GM12801 (cell line): ENCODE data around the gene TERT.

Source experiments
- TF ChIP-seq, protein P1 (sequence below): IDR thresholded peaks from one replicate; pipeline ENCODE4 v1.5.1; 2011; ENCODE audit warnings: control low read depth; ENCODE audit not compliant: insufficient read length; ENCODE audit errors: extremely low read depth

The TERT gene

DNA sequence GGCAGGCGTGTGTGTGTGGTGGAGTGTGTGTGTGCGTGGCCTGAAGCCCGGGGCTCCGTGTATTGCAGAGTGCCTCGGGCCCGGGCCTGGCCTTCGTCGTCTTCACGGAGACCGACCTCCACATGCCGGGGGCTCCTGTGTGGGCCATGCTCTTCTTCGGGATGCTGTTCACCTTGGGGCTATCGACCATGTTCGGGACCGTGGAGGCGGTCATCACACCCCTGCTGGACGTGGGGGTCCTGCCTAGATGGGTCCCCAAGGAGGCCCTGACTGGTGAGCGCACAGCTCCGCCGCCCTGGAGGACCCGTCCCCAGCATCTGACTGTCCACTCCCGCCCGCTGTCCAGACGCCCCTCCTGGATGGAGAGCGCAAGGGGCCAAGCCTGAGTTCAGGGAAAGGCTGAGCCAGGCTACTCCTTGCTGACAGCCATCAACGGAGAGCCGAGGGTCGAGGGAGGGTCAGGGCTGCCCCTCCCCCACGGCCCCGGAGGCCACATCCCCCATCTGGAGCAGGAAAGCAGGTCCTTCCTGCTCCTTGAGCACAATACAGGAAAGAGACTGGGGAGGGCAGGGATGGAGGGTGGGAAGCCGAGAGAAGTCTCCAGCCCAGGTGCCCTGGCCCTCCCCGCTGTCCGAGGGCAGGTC lies 51.3 kb downstream of the TERT start:
- TF ChIP-seq, protein P1, sequence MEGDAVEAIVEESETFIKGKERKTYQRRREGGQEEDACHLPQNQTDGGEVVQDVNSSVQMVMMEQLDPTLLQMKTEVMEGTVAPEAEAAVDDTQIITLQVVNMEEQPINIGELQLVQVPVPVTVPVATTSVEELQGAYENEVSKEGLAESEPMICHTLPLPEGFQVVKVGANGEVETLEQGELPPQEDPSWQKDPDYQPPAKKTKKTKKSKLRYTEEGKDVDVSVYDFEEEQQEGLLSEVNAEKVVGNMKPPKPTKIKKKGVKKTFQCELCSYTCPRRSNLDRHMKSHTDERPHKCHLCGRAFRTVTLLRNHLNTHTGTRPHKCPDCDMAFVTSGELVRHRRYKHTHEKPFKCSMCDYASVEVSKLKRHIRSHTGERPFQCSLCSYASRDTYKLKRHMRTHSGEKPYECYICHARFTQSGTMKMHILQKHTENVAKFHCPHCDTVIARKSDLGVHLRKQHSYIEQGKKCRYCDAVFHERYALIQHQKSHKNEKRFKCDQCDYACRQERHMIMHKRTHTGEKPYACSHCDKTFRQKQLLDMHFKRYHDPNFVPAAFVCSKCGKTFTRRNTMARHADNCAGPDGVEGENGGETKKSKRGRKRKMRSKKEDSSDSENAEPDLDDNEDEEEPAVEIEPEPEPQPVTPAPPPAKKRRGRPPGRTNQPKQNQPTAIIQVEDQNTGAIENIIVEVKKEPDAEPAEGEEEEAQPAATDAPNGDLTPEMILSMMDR: no peak

DNA sequence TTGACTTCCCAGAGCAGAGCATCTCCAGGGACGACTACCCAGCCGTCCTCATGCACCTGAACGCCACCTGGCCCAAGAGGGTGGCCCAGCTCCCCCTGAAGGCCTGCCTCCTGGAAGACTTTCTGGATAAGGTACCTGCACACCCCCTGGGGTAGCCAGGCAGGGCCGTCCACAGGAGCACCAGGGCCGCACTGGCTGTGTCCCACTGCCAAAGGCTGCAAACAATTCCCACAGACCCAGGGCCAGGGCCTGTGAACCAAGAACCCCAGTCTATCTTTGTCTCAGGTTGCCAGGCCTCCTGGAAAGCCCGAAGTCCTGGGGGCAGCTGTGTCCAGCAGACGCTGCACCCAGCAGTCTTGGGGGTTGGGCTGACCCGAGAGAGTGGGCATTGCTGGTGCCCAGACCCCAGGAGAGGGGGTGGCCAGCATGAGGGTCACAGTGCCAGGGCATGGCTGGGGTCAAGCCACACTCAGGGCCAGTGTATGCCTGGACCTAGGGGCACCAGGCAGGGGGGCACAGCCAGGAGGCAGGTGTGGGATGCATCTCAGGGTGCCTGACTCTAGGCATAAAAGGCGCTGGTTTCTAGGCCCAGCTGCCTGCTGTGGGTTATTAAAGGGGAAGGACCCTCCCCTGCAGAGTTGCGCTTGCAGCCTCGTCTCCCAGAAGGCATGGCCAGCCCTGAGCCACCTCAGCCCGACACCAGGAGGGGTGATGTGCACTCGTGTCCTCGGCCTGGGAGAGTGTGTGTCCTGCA lies 52.0 kb downstream of the TERT start:
- TF ChIP-seq, protein P1: no peak

DNA sequence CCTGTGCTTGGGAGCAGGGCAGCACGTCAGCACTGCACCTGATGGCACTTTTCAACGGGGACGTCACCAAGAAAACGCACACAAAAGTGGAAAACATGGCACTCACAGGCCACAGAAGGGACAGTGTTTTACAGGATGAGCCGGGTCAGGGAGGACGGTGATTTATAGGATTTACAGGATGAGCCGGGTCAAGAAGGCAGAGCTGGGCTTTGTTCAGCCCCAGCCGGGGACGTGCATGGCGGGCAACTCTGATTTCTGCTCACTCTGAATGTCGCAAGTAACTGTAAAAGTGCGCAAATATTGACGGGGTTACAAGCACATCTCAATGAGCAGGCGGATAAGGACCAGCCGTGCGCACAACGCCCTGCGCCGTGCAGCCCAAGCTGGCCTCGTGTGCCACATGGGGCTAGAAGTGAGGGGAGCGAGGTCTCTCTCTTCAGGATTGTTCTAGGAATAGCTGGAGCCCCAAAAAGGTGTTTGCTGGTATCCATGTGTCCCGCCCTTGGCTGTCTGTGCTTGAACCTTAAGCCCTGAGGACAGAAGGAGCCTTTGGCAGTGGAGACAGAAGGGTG lies 53.3 kb downstream of the TERT start:
- TF ChIP-seq, protein P1: no peak

DNA sequence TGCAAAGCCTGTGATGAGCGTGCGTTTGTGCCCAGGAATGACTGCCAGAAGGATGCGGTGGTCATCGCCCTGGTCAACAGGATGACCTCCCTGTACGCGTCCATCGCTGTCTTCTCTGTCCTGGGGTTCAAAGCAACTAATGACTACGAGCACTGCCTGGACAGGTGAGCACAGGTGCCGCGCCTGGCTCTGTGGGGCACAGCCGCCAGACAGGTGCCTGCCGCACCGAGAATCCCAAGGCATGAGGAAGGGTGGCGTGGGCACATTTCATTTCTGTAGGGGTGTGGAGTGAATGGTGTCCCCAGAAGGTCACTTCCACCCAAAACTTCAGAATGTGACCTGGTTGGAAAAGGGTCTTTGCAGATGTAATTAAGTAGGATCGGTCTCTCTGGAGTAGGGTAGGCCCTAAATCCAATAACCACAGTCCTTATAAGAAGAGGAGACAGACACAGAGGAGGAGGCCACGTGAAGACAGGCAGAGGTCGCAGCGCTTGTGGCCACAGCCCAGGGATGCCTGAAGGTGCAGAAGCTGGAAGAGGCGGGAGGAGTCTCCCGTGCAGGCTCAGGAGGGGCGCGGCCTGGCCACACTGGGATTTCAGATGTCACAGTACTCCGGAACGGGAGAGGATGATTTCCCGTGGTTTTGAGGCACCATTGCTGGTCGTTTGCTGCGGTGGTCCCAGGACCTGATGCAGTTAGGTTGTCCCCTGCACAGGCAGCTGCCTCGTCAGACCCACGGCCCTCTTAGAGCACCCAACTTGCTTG lies 54.2 kb downstream of the TERT start:
- TF ChIP-seq, protein P1: no peak

DNA sequence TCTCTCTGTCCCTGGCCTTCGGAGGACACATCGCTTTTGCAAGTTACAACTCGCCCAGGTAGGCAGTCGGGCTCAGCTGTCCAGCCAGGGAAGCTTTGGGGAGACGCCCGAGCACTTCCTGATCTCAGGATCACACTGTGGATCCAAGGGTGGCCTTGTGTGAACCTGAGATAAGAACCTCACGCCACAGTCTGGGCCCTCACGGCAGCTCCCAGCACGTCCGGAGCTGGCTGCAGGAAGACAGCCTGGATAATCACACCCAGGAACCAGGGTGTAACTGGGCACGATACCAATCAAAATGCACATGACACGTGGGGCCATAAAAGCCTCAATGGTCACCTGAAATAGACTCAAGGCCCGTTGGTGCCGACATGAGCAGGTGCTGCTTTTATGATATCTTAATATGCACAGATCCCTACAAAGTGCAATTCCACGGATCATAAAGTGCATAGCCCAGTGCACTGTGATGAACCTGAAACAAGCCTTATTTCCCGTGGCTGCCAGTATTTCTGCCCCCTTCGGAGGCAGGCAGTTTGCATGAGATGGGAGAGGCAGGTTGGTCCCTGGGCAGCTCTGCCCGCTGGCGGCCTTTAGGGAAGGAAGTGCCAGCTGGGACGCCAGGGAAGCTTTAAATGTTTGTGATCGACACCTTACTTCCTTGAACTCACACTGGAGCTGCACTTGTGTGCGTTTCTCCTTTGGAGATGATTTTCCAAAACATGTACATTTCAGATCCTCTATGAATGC lies 55.2 kb downstream of the TERT start:
- TF ChIP-seq, protein P1: no peak

DNA sequence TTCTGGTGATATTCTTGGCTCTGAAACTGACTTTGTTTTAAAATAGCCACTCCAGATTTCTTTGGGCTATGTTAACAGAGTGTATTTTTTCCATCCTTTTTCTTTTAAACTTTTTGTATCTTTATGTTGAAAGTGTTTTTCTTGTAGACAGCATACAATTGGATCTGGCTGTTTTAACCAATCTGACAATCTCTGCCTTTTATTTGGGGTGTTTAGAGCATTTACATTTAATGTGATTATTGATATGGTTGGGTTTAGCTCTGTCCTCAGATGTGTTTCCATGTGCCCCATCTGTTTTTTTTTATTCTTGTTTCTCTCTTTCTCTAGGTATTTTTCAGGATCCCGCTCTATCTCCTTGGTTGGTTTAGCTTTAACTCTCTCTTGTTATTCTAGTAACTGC lies 59.0 kb downstream of the TERT start:
- TF ChIP-seq, protein P1: no peak
